Endometrium (tissue), 2 donors: ENCODE results near the gene STPG3.

Source experiments
- FAIRE-seq: peaks from 2 replicates; lab custom pipeline; 2012; peaks lifted over from hg19 to GRCh38; lab: Jason Lieb, UNC
- donor health status: control.
- donor health status: control.

STPG3 gene

DNA sequence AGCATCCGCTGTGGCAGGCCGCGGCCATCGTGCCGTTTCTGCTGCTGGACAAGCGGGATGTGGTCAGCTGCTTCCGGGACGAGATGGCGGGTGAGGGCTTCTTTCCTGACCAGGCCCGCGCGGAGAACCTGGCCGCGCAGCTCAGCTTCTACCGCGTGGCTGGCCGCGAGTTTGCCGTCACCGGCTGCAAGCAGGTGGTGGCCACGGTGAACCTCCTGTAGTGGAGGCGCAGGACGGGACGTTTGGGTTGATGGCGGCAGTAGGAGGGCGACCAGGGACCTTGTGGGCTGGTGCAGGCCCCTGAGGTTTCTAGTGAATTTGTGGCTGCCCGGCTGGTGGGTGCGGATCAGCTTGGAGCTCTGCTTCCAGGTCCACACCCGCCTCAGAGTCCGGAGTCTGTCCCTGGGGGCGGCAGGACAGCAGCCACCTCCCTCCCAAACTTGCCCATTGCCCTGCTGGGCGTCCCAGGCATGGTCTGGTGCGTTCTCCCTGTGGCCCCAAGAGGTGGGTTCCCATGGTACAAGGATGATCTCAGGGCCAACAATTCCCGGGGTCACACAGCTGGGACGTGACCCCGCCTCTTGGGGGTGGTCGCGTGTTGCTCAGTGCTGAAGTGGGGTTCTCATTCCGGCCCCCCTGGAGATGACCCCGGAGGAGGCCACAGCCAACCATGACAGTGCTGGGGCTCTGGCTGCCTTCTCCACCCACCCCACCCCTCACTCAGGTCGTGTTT, 28.8 kb downstream of the STPG3 start:
- FAIRE-seq = no peak

DNA sequence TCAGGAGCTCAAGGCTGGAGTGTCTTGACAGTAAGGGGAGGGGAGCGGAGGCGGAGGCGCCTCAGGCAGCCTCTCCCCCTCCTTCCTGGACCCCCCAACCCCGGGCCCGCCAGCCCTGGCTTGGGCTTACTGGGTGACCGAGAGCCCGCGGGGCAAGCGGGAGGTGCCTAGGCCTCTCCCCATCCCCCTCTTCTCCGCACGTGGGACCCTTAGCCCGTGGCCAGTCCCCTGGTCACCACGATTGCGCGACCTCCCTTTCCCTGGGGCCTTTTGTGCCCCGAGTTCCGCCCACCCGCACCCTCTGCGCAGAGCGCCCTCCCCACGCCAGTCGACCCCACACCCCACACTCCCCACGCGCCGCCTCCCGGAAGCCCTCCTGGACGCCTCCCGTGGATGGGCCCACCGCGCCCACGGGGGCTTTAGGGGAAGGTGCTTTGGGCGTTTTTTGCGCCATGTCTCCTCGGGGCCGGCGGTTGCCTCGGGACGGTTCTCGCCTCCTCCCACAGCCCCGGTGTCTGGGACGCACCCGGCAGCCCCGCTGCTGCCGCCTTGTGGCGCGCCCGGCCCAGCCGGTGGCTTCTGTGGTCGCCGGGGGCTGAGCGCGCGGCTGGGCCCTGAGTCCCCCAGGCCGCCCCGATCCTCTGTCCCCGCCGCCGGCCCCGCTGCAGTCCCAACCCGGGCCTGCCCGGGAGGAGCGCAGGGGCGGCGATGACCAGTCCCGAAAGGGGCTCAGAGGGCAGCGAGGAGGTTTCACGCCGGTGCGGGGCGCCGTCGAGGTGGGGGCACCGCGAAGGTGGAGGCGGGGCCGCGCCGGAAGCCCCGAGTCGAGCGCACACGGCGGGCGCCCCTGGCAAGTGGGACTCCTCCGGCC, 29.6 kb downstream of the STPG3 start:
- FAIRE-seq = no peak

DNA sequence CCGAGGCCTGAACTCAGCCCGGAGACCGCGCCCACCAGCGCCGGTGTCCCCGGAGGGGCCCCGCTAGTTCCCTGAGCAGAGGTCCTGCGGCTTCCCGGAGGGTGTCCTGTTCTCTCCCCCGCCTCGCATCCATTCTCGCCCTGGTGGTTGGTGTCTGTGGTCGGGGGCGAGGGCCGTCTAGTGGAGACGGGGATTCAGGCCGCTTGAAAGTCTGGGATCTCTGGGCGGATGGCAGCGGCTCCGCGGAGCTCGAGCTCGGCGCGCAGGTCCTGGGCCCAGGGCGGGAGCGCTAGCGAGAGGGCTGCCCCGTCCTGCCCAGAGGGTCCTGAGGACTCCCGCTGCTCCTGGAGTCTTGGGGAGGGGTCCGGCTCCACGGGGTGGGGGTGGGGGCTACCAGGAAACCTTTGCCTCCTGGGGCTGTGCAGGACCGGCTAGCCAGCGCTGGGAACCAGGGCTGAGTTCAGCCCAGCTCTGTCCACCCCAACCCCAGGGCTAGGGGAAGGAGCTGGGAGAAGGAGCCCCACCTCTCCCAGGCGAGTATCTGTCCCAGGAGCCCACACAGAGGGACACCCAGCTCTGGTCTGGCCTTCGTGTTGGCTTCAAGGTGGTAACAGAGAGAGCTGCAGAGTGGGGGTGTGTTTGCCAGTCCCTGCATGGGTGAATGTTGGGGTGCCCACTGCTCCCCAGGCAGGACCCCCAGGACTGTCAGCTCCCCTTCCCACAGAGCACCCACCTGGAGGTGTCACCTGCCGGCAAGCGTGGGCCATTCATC, 30.4 kb downstream of the STPG3 start:
- no peak for FAIRE-seq

DNA sequence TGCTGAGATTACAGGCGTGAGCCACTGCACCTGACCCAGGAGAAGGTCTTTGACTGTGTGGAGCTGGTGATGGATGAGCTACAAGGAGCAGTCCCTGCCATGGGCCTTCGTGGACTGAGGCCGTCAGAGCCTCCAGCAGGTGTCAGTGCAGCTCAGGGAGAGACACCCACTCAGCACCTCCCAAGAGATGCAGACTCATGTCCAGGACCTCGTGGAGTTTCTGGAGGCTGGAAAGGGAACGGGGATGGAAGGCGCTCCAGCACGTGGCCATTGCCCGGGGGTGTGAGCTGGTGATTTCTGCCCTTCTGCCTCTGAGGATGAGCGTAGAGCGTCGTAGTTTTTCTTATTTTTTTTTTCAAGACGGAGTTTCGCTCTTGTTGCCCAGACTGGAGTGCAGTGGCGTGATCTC, 35.9 kb downstream of the STPG3 start:
- no peak for FAIRE-seq

- no peak for FAIRE-seq
These were observed 42.0 kb downstream of the STPG3 start for GRCh38 chr9:137293094-137293481.

DNA sequence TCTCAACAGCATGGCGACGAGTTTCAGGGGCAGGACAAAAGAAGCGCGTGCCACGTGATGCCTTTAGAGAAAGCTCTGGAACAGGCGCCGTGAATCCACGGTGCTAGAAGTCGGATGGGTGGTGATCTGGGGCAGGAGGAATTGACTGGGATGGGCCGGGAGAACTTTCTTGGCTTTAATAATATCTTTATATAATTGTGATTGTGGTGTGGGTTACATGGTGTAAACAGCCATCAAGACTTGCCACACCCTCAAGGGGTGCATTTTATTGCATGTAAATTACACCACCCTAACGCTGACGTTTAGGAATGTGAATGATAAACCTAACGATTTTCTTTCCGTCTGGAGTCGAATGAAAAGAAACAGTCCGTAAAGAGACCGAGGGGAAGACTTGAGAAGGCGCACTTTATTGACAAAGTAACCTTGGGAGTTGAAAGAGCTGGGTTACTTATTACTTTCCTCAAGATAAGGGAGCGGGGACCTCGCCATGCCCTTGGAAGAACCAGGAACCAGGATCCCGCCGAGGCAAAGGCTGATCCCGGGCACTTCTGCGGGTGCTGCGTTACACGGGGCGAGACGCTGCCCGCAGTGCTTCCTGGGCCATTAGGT, 42.5 kb downstream of the STPG3 start:
- FAIRE-seq = no peak

DNA sequence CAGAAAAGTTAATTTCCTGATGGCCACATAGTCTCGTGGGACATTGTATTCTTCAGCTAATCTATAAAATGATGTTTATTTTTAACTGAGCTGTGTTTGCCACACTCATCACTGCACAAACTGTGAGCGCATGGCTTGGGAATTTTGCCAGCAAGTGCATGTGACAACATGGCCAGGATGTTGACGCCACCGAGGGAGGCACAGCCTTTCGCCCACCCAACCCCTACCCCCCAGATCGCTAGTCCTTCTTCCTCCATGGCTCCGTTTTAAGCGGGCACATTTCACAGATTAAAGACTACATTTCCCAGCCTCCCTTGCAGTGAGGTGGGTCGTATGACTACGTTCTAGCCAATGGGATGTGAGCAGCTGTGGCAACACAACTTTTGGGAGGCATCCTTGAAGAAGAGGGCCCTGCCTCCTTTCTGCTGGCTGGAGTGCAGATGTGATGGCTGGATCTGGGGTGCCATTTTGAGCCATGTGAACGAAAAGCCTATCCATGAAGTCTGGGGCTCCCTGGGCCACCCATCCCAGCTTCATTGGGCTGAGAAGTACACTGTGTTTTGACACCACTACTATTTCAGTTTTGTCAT, 43.1 kb downstream of the STPG3 start:
- FAIRE-seq = no peak

DNA sequence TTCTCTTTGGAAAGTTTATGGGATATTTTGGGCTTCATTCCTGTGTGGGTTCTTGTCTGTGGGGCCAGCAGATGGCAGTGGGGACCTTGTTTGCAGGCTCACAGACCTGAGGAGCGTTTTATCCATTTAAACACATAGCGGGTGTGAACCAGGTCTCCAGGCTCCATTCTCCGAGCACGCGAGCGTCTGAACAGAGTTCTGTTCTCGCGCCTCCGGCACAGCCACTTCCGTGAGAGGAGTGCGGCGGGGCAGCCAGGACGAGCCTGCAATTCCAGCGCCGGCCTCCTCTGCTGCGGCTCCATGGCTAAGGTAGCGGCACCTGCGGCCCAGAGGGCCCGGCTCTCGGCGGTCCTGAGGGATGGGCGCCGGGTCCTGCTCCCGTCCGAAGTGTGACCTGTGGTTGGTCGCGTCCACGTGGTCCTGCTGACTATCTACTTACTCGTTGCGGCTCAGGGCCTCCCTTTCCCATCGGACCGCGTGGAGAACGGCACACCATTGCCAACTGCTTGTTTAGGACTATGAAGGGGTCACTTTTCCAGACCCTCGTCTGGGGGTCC, 43.7 kb downstream of the STPG3 start:
- FAIRE-seq = no peak

- no peak for FAIRE-seq
These were observed 44.2 kb downstream of the STPG3 start for GRCh38 chr9:137295238-137295811.

DNA sequence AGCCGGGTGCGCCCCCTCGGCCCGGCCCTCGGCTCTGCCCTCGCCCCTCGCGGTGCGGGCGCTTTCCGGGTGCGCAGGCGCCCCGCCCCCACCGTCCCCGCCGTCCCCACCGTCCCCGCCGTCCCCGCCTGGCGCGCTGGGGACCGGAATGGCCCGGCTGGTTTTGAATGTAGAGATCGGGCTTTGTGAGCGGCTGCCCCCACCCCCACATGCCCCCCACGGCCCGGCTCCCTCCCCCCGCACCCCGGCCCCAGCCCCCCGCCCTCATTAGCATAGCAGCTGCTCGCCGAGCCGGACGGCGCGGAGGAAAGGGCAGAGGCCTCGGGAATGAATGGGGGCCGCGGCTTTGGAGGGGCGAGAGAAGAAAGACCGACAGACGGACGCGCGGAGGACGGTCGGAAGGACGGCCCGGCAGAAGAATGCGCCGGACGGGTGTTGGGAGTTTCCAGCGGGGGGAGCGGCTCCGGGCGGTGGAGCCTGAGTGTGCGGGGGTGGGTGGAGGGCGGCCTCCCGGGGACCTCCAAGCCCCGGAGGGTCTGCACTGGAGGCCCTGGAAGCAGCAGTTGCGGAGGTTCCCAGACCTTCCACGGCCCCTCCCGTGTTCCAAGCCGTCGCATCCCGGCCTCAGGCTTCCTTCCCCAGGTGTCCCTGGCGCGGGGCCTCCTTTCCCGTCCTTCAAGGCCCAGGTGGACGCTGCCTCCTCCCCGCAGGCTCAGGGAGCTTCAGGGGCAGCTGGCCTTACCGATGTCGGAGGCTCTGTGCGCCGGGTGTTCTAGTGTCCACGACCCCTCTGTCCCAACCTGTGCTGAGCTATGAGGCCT, 45.0 kb downstream of the STPG3 start:
- FAIRE-seq = no peak

GRCh38 chr9:137296670-137297664, 45.9 kb downstream of the STPG3 start:
- FAIRE-seq = no peak

DNA sequence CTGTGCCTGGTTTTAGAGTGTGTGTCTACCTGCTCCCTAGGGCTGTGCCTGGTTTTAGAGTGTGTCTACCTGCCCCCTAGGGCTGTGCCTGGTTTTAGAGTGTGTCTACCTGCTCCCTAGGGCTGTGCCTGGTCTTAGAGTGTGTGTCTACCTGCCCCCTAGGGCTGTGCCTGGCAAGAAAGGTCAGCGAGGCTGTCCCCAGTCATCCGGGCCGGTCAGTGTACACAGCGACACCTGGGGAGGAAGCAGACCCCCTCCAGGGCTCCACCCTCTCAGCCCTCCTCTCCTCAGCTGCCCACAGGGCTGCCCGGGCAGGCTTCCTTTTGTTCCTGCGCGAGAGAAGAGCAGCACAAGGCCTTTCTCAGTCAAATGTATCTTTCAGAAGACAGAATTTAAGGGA, 46.9 kb downstream of the STPG3 start:
- FAIRE-seq = no peak

- no peak for FAIRE-seq
These were observed 47.5 kb downstream of the STPG3 start for GRCh38 chr9:137298401-137299202.

DNA sequence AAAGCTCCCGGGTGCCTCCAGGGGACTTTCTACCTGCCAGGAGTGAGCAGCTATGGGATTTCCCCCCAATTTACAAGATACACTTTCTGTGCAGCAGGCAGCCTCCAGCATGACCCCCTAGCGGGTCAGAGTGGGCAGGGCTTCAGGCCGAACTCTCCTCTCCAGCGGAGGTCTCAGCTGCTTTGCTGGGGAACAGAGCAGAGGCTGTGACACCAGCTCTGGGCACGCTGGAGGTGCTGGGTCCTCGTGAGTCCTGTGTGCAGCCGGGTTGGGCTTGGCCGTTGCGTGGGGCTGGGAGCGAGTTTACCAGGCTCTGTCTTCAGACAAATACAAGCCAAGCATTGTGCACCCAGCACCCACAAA, 48.1 kb downstream of the STPG3 start:
- no peak for FAIRE-seq

GRCh38 chr9:137299938-137300337, 48.9 kb downstream of the STPG3 start:
- no peak for FAIRE-seq

GRCh38 chr9:137300567-137301080, 49.5 kb downstream of the STPG3 start:
- no peak for FAIRE-seq

DNA sequence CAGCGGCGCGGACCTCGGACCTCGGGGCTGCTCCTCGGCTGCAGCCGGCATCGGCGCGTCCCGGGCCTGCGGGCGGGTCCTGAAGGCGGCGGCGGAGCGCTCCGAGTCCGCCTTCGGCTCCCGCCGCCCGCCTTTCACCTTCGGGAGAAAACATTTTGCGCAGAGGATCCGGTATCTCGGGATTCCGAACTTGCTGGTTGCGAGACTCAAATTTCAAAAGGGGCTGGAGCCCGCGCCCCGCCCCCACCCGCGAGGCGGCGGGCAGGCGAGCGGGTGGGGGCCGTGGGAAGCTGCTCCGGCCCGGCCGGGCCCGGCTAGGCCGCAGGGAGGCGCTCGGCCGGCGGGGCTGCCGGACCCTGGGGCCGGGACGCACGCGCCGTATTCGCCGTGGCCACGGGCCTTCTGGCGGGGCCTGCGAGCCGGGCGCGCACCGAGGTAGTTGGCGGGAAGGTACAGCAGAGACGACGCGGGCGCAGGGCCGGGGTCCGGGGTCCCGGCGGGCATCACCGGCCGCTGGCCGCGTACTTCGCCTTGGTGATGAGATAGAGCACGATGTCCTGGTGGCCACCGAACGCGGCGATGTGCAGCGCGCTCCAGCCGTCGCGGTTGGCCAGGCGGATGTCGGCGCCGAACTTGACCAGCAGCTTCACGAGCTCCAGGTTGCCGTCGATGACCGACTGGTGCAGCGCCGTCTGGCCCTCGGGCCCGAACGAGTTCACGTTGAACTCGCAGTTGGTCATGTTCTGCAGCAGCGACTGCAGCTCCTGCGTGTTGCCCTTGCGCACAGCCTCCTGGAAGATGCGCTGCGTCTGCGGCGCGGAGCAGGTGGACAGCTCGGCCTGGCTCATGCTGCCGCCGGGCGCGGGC, 50.2 kb downstream of the STPG3 start:
- FAIRE-seq = no peak
